ENCODE results near the gene STX2.
"Not testable (repeated sequence)": the region's sequence is repeated elsewhere in the genome, so short reads cannot be mapped to it uniquely, and the experiment has no call there.

The STX2 gene

GRCh38 chr12:130859161-130859560 is 20.1 kb upstream of the STX2 start:
- Mint-ChIP-seq H3K4me3 (no peak overlapping the region), H3K9me3 (peaks cover 0 to 5% of the 10 kb centered on the region in 2 donors), H3K4me1 (ENCODE audit: low read depth in 2 of 2) (no peaks in the 10 kb centered on the region), H3K36me3 (ENCODE audit: insufficient read depth) (no peaks in the 10 kb centered on the region), H3K27ac (no peak overlapping the region), H3K27me3 (peaks cover 17 to 52% of the 10 kb centered on the region in 2 donors)
- DNase-seq: no peak
- no peak for ATAC-seq (replicated peaks)

- Mint-ChIP-seq H3K27ac (no peak overlapping the region), H3K27me3 (peaks cover 22 to 62% of the 10 kb centered on the region in 2 donors), H3K4me1 (ENCODE audit: low read depth in 2 of 2) (no peaks in the 10 kb centered on the region), H3K36me3 (ENCODE audit: insufficient read depth) (no peaks in the 10 kb centered on the region), H3K4me3 (no peak overlapping the region), H3K9me3 (peaks cover 0 to 5% of the 10 kb centered on the region in 2 donors)
- ATAC-seq (replicated peaks) (no peak), DNase-seq (no peak)
These were observed 19.0 kb upstream of the STX2 start for GRCh38 chr12:130858084-130858483.

- DNase-seq: no peak
- H3K27ac Mint-ChIP-seq: no peak overlapping the region
- no peak overlapping the region for H3K4me3 Mint-ChIP-seq
- H3K36me3 Mint-ChIP-seq (ENCODE audit: insufficient read depth): no peaks in the 10 kb centered on the region
- no peak for ATAC-seq (replicated peaks)
- H3K9me3 Mint-ChIP-seq: peaks cover 0 to 2% of the 10 kb centered on the region in 2 donors
- H3K4me1 Mint-ChIP-seq (ENCODE audit: low read depth in 2 of 2): no peaks in the 10 kb centered on the region
- H3K27me3 Mint-ChIP-seq: peaks cover 22 to 59% of the 10 kb centered on the region in 2 donors
These were observed 17.0 kb upstream of the STX2 start for GRCh38 chr12:130856088-130856487.

- Mint-ChIP-seq H3K9me3 (no peaks in the 10 kb centered on the region), H3K4me3 (no peak overlapping the region), H3K36me3 (ENCODE audit: insufficient read depth) (no peaks in the 10 kb centered on the region), H3K27ac (no peak overlapping the region), H3K27me3 (peaks cover 24 to 61% of the 10 kb centered on the region in 2 donors), H3K4me1 (ENCODE audit: low read depth in 2 of 2) (no peaks in the 10 kb centered on the region)
- DNase-seq: no peak
- ATAC-seq (replicated peaks): no peak
These were observed 11.5 kb upstream of the STX2 start for GRCh38 chr12:130850418-130851021.

GRCh38 chr12:130849561-130850417 is 10.7 kb upstream of the STX2 start:
- no peak for DNase-seq
- Mint-ChIP-seq H3K27ac (no peak overlapping the region), H3K27me3 (peaks cover 20 to 60% of the 10 kb centered on the region in 2 donors), H3K4me3 (no peak overlapping the region), H3K9me3 (no peaks in the 10 kb centered on the region), H3K4me1 (ENCODE audit: low read depth in 2 of 2) (no peaks in the 10 kb centered on the region), H3K36me3 (ENCODE audit: insufficient read depth) (no peaks in the 10 kb centered on the region)
- ATAC-seq (replicated peaks): no peak

- H3K9me3 Mint-ChIP-seq; H3K4me3 Mint-ChIP-seq; DNase-seq; H3K36me3 Mint-ChIP-seq (ENCODE audit: insufficient read depth); H3K4me1 Mint-ChIP-seq (ENCODE audit: low read depth in 2 of 2); ATAC-seq (replicated peaks); H3K27ac Mint-ChIP-seq: not testable (repeated sequence)
- peaks cover 16 to 53% of the 10 kb centered on the region in 2 donors for H3K27me3 Mint-ChIP-seq
These were observed 9.8 kb upstream of the STX2 start for GRCh38 chr12:130848785-130849305.

GRCh38 chr12:130848105-130848504 is 9.1 kb upstream of the STX2 start:
- not testable (repeated sequence) for ATAC-seq (replicated peaks); H3K9me3 Mint-ChIP-seq; DNase-seq; H3K36me3 Mint-ChIP-seq (ENCODE audit: insufficient read depth); H3K27ac Mint-ChIP-seq; H3K4me3 Mint-ChIP-seq; H3K4me1 Mint-ChIP-seq (ENCODE audit: low read depth in 2 of 2)
- peaks cover 14 to 46% of the 10 kb centered on the region in 2 donors for H3K27me3 Mint-ChIP-seq

- no peak for DNase-seq
- H3K27ac Mint-ChIP-seq: no peak overlapping the region
These were observed 8.1 kb upstream of the STX2 start for GRCh38 chr12:130847112-130847511.

GRCh38 chr12:130846369-130846768 is 7.3 kb upstream of the STX2 start:
- ATAC-seq (replicated peaks): no peak
- no peaks in the 10 kb centered on the region for H3K4me1 Mint-ChIP-seq (ENCODE audit: low read depth in 2 of 2)

More at GRCh38 chr12:130847112-130847511, 8.1 kb upstream of the STX2 start:
- no peaks in the 10 kb centered on the region for H3K4me1 Mint-ChIP-seq (ENCODE audit: low read depth in 2 of 2)
- no peak overlapping the region for H3K4me3 Mint-ChIP-seq
- ATAC-seq (replicated peaks): no peak
- H3K27me3 Mint-ChIP-seq: peaks cover 14 to 38% of the 10 kb centered on the region in 2 donors
- H3K9me3 Mint-ChIP-seq: no peaks in the 10 kb centered on the region
- H3K36me3 Mint-ChIP-seq (ENCODE audit: insufficient read depth): no peaks in the 10 kb centered on the region

GRCh38 chr12:130839770-130840404 is 837 bp upstream of the STX2 start:
- Mint-ChIP-seq H3K27ac (peak overlapping the region in 1 of 2 donors; percentile 14), H3K27me3 (peaks cover 0 to 2% of the 10 kb centered on the region in 2 donors), H3K36me3 (ENCODE audit: insufficient read depth) (peaks cover 8% of the 10 kb centered on the region), H3K4me3 (peak overlapping the region; percentile 78 to 82), H3K9me3 (no peaks in the 10 kb centered on the region), H3K4me1 (ENCODE audit: low read depth in 2 of 2) (peaks cover 12 to 15% of the 10 kb centered on the region in 2 donors)
- ATAC-seq (replicated peaks) (no peak), DNase-seq (no peak)

More at GRCh38 chr12:130846369-130846768, 7.3 kb upstream of the STX2 start:
- H3K27me3 Mint-ChIP-seq: peaks cover 14 to 38% of the 10 kb centered on the region in 2 donors
- H3K4me3 Mint-ChIP-seq: no peak overlapping the region
- no peaks in the 10 kb centered on the region for H3K9me3 Mint-ChIP-seq
- no peak for DNase-seq
- H3K27ac Mint-ChIP-seq: no peak overlapping the region
- no peaks in the 10 kb centered on the region for H3K36me3 Mint-ChIP-seq (ENCODE audit: insufficient read depth)

GRCh38 chr12:130838284-130838950 is 633 bp downstream of the STX2 start:
- Mint-ChIP-seq H3K4me3 (peak overlapping the region; percentile 78 to 82), H3K36me3 (ENCODE audit: insufficient read depth) (peaks cover 13% of the 10 kb centered on the region), H3K4me1 (ENCODE audit: low read depth in 2 of 2) (peaks cover 14 to 15% of the 10 kb centered on the region in 2 donors), H3K9me3 (no peaks in the 10 kb centered on the region), H3K27ac (peak overlapping the region; percentile 25 to 63), H3K27me3 (no peaks in the 10 kb centered on the region)
- ATAC-seq (replicated peaks): peak; percentile 22
- peak; percentile 6 to 23 (median 7) for DNase-seq

- H3K9me3 Mint-ChIP-seq: no peaks in the 10 kb centered on the region
- no peaks in the 10 kb centered on the region for H3K27me3 Mint-ChIP-seq
- no peak overlapping the region for H3K27ac Mint-ChIP-seq
- peaks cover 24 to 31% of the 10 kb centered on the region in 2 donors for H3K4me1 Mint-ChIP-seq (ENCODE audit: low read depth in 2 of 2)
- no peak for ATAC-seq (replicated peaks)
- H3K36me3 Mint-ChIP-seq (ENCODE audit: insufficient read depth): peaks cover 13% of the 10 kb centered on the region
- DNase-seq: no peak
- no peak overlapping the region for H3K4me3 Mint-ChIP-seq
These were observed 3.6 kb downstream of the STX2 start for GRCh38 chr12:130835436-130835835.

- no peak overlapping the region for H3K4me3 Mint-ChIP-seq
- no peaks in the 10 kb centered on the region for H3K27me3 Mint-ChIP-seq
- H3K27ac Mint-ChIP-seq: no peak overlapping the region
- no peak for ATAC-seq (replicated peaks)
- DNase-seq: no peak
- no peaks in the 10 kb centered on the region for H3K9me3 Mint-ChIP-seq
- peaks cover 13% of the 10 kb centered on the region for H3K36me3 Mint-ChIP-seq (ENCODE audit: insufficient read depth)
- peaks cover 26 to 33% of the 10 kb centered on the region in 2 donors for H3K4me1 Mint-ChIP-seq (ENCODE audit: low read depth in 2 of 2)
These were observed 4.0 kb downstream of the STX2 start for GRCh38 chr12:130835011-130835410.

Measured in effector memory CD8-positive, alpha-beta T cell (primary cell).